Anterior cingulate cortex (tissue), 58 donors: ENCODE results near the gene COG7.
A peak's percentile ranks its signal among the peaks of the same experiment; 100 is the strongest.
"Not testable (repeated sequence)": the region's sequence is repeated elsewhere in the genome, so short reads cannot be mapped to it uniquely, and the experiment has no call there.

ENCODE experiments used
- DNase-seq, 58 donors: peaks; one replicate each; lab custom pipeline; 2025; lab: John Stamatoyannopoulos, UW

The COG7 gene

GRCh38 chr16:23389936-23390335 lies 63.1 kb downstream of the COG7 start:
- DNase-seq: not testable (repeated sequence)

GRCh38 chr16:23389201-23389600 lies 63.8 kb downstream of the COG7 start:
- no peak for DNase-seq

GRCh38 chr16:23388786-23389185 lies 64.2 kb downstream of the COG7 start:
- DNase-seq: no peak

DNA sequence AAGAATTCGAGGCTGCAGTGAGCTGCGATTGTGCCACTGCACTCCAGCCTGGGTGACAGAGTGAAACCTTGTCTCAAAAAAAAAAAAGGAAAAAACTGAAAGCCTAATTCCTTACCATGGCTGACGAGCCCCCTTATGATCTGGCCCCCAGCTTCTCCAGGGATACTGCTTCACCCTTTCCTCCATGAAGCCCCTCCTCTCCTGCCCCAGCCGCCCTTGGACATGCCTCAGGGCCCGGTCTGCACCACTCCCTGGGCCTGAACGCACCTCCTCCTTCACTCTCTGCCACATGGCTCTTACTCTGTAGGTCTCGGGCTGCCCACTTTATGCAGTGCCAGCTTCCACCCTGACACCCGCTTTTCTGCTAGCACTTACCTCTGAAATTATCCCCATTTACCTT lies 65.3 kb downstream of the COG7 start:
- DNase-seq: no peak

DNA sequence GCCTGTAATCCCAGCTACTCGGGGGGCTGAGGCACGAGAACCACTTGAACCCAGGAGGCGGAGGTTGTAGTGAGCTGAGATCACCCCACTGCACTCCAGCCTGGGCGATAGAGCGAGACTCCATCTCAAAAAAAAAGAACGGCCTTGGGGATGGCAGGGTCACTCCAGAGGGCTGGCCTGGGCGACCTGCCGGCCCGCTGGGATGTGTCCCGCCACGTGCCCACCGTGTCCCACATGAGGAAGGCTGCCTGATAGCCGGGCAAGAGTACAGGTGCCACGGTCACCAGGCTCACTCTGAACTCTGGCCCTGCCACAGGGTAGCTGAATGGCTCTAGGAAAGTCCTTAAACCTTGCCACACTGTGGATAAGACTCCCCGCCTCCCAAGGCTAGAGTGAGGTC lies 67.5 kb downstream of the COG7 start:
- no peak for DNase-seq

DNA sequence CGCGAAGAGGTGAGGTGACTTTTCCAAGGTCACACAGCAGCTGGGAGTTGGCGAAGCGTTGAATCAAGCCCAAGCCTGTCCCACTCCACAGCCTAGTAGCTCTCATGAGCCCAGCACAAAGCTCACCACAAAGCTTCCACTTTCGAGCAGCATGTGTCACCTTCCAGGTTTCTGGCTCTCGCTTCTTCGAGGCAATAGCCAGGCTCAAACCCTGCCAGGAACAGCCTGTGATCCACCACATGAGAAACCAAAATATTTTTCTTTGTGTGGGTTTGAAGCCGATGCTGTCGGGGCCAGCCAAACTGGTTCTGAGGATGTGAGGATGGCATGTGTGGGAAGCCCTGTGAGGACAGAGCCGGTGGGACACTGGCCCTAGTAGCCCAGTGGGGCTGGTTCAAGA lies 68.1 kb downstream of the COG7 start:
- DNase-seq: peak in 4 of 58 donors; percentile 6 to 51 (median 16)

DNA sequence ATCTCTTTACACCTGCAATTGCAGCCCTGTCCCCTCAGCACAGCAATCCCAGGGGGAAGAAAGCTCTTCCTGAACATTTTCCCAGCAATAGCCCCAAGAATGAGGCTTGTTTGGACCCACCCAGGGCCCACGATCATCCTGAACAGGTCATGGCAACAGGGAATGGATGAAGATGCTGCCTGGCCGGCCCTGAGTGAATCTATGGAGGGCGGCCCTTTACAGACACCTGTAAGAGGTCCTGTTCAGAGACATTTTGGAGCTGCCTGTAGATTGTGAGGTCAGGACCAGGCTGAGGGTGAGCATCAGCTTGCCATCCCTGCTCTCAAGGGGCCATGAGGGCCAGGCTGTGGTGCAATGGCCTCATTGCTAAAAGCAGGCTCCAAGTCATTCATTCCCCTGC lies 69.1 kb downstream of the COG7 start:
- no peak for DNase-seq

DNA sequence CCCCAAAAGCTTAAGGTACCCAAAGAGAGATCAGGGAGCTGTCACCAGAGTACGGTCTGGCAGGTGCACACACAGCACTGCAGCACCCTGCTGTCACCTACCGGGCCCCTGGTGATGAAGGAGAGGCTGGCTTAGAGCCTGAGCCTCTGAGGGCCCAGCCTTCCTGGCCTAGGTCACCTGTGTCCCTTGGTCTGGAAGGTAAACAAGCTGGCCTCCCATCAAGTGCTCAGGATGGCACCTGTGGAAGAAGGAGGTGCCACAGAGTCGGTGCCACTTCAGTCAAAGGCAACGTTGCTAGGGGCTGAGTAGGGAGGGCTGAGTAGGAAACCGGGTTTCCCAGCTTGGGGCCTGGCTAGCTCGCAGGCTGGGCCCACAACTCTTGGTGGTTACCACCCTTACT lies 70.7 kb downstream of the COG7 start:
- no peak for DNase-seq

DNA sequence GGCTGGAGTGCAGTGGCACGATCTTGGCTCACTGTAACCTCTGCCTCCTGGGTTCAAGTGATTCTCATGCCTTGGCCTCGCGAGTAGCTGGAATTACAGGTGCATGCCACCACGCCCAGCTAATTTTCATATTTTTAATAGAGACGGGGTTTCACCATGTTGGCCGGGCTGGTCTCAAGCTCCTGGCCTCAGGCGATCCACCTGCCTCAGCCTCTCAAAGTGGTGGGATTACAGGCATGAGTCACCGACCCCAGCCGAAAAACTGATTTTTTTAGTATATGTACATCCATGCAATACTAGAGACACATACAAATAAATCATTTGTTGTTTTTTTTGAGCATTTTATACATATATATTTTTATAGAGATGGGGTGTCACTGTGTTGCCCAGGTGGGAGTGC lies 71.3 kb downstream of the COG7 start:
- DNase-seq: not testable (repeated sequence)

DNA sequence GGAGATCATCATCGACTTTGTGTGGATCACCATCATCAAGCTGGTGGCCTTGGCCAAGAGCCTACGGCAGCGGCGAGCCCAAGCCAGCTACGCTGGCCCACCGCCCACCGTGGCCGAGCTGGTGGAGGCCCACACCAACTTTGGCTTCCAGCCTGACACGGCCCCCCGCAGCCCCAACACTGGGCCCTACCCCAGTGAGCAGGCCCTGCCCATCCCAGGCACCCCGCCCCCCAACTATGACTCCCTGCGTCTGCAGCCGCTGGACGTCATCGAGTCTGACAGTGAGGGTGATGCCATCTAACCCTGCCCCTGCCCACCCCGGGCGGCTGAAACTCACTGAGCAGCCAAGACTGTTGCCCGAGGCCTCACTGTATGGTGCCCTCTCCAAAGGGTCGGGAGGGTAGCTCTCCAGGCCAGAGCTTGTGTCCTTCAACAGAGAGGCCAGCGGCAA lies 72.5 kb downstream of the COG7 start:
- DNase-seq: no peak

GRCh38 chr16:23379707-23380106 lies 73.3 kb downstream of the COG7 start:
- no peak for DNase-seq

DNA sequence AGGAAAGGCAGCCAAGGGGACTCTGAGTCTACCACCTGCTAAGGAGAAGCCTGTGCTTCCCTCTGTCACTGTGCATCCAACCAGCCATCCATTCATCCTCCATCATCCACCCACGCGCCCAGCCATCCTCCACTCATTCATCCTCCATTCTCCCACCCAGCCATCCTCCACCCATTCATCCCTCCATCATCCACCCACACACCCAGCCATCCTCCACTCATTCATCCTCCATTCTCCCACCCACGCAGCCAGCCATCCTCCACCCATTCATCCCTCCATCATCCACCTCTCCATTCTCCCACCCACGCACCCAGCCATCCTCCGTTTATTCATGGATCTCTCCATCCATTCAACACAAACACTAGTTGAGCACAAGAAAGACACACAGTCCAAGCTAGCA lies 74.1 kb downstream of the COG7 start:
- DNase-seq: peak in 1 of 58 donors; percentile 14

DNA sequence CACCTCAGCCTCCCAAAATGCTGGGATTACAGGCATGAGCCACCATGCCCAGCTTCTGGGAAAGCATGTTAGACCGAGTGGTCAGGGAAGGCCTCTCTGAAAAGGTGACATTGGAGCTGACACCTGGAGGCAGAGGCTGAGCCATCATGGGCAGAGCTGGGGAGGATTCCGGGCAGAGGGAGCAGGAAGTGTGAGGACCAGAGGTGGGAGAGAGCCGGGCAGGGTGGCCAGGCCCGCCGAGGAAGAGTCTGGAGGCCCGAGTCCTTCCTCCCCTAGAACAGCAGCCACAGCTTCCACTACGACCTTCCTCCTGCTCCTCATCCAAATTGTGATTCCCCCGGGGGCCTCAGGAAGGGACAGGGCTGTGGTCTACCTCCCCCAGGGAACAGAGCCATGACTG lies 74.7 kb downstream of the COG7 start:
- no peak for DNase-seq

- DNase-seq: no peak
Measured at GRCh38 chr16:23377071-23377931, 75.7 kb downstream of the COG7 start.

DNA sequence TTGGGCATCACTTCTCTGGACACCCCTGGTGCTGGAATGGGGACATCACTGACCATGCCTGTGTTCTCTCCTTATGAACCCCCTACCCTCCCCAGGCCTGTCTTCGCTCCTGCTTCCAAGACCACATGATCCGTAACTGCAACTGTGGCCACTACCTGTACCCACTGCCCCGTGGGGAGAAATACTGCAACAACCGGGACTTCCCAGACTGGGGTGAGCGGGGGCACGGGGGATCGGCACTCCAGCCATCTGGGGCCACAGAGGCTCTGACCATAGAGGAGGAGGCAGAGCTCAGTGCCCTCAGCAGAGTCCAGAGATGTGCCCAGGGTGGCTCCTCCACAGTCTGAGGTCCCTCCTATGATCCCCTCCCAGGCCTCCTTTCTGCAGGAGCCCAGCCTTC lies 77.3 kb downstream of the COG7 start:
- DNase-seq: no peak

DNA sequence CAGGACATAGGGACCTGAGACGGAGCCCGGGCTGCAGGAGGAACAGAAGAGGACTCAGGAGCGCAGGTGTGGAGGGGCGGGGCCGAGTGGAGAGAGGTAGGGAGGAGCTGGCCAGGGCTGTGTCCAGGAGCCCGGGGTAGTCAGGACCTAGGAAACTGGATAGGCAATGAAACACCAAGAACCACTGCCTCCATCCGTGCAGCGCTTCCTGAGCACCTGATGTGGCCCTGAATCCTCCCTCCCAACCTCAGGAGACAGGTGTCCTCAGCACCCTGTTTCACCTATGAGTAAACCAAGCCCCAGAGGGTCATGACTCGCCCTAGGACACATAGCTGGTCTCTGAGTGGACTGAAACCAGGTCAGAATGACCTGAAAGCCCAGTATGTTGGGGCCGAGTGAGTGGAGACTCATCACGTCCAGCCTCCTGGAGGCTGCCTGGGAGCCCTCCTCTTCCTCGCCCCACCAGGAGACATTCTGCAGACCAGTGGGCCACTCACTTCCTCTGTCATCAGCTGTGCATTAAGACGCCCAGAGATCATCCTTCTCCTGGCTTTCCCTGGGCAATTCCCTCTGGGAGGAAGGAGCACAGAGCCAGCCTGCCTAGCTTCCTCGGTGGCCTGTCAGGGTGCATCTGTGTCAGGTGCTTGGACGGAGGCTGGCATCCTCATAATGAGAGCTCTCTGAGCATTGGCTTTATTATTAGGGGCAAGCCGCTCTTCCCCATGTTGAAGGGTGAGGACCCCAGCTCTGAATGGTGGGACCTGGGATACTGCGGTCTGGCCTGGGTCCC lies 78.1 kb downstream of the COG7 start:
- DNase-seq: no peak

GRCh38 chr16:23373436-23374219 lies 79.4 kb downstream of the COG7 start:
- no peak for DNase-seq

DNA sequence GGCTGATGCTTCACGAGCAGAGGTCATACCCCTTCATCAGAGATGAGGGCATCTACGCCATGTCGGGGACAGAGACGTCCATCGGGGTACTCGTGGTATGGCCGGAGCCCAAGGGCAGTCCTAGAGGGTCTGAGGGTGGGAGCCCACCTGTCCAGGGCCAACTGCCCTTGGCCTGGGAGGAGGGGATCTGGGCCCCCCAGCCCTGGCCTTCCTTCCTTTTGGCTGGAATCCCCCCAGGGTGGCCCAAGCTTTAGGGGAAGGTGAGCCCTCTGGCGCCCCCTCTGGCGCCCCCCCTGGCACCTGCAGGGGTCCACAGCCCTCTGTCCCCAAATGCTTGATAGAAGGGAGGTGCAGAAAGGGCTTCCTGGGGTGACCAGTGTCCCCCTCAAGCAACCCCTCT lies 81.6 kb downstream of the COG7 start:
- no peak for DNase-seq

- no peak for DNase-seq
Measured at GRCh38 chr16:23369416-23369815, 83.6 kb downstream of the COG7 start.

DNA sequence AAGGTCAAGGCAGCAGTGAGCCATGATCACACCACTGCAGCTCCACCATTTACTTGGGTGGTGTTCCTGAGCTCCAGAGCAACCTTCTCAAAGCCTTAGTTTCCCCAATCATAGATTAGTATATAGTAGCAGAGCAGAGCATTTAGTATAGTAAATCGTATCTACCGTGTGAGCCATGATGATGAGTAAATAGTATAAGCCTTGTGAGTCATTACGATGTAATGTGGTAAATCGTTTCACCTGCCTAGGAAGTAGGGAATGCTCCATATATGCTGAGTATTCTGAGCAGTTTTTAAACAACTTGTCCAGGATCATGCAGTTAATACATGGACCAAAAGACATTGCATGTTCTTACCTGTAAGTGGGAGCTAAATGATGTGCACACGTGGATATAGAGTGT lies 84.5 kb downstream of the COG7 start:
- no peak for DNase-seq

DNA sequence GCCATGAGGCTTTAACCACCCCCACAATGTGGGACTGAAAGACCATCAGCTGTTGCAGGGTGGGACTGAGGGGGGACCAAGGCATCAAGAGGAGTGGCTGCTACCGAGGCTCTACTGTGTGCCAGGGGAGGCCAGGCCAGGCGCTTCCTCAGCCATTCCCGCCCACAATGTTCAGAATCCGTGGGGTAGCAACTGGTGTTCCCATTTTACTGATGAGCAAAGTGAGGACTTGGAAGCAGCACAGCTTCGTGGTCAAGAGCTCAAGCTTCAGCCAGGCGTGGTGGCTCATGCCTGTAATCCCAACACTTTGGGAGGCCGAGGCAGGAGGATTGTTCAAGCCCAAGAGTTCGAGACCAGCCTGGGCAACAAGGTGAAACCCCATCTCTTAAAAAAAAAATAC lies 85.0 kb downstream of the COG7 start:
- DNase-seq: no peak
